ENCODE data around the gene FIZ1.

The FIZ1 gene

GRCh38 chr19:55546822-55547614 lies 52.3 kb downstream of the FIZ1 start:
- DNase-seq (ENCODE audit: extremely low spot score): no peak
- CTCF ChIA-PET: interaction anchor here (1.5 to 1.9 kb wide), 2 partner anchors 59 to 80 kb away, joined by 3 to 5 read pairs; no protein-coding TSS in a partner anchor
- POLR2A ChIA-PET: no interaction called here
- TF ChIP-seq, protein P1, sequence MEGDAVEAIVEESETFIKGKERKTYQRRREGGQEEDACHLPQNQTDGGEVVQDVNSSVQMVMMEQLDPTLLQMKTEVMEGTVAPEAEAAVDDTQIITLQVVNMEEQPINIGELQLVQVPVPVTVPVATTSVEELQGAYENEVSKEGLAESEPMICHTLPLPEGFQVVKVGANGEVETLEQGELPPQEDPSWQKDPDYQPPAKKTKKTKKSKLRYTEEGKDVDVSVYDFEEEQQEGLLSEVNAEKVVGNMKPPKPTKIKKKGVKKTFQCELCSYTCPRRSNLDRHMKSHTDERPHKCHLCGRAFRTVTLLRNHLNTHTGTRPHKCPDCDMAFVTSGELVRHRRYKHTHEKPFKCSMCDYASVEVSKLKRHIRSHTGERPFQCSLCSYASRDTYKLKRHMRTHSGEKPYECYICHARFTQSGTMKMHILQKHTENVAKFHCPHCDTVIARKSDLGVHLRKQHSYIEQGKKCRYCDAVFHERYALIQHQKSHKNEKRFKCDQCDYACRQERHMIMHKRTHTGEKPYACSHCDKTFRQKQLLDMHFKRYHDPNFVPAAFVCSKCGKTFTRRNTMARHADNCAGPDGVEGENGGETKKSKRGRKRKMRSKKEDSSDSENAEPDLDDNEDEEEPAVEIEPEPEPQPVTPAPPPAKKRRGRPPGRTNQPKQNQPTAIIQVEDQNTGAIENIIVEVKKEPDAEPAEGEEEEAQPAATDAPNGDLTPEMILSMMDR (IDR thresholded peaks at IDR 0.05; ENCODE audit: control extremely low read depth, extremely low read depth, low read depth, missing control alignments): no peak

DNA sequence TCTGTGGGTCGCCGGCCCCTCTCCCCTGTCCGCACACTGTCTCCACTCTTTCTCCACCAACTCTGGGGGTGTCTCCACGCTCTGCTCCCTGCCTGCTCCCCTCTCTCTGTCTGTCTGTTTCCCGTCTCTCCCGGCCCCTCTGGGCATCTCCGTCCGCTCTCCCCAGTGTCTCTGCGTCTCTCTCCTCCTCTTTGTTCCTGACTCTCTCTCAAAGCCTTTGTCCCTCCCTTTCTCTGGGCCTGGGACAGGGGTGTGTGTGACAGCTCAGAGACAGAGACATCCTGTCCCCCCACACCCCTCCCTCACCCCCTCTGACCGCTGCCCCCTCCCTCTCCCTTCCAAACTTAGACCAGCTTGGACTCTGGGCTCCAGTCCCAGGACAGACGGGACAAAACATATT lies 53.3 kb downstream of the FIZ1 start:
- POLR2A ChIA-PET: no interaction called here
- CTCF ChIA-PET: no interaction called here
- TF ChIP-seq, protein P1 (IDR thresholded peaks at IDR 0.05; ENCODE audit: control extremely low read depth, extremely low read depth, low read depth, missing control alignments): no peak
- DNase-seq (ENCODE audit: extremely low spot score): no peak

DNA sequence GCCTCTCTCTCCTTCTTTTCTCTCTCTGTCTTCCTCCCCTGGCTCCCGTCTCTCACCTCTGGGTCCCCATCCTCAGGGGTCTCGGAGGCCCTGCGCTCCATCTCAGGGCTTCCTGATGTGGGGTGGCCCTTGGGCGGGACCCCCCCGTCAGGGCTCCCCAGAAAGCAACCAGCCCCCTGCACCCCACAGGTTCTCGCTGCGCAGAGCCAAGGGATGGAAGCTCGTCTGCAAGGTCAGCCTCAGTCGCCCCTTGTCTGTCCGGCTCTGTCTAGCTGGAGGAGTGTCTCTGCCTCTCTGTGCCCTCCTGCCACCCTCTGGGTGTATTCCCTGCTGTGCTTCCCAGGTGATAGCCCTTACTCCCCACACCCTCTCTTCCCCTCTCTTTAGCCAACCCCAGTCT lies 53.9 kb downstream of the FIZ1 start, which contains the start of gene SBK3:
TSS of gene SBK3 (minus strand) at position 101 of the 400 bp plus-strand sequence. CDS start at position 101, 0 bp downstream.
- TF ChIP-seq, protein P1 (IDR thresholded peaks at IDR 0.05; ENCODE audit: control extremely low read depth, extremely low read depth, low read depth, missing control alignments): no peak
- POLR2A ChIA-PET: no interaction called here
- DNase-seq (ENCODE audit: extremely low spot score): no peak
- CTCF ChIA-PET: no interaction called here

GRCh38 chr19:55544776-55545439 lies 54.4 kb downstream of the FIZ1 start:
- POLR2A ChIA-PET: no interaction called here
- no peak for DNase-seq (ENCODE audit: extremely low spot score)
- TF ChIP-seq, protein P1 (IDR thresholded peaks at IDR 0.05; ENCODE audit: control extremely low read depth, extremely low read depth, low read depth, missing control alignments): no peak
- CTCF ChIA-PET: no interaction called here

DNA sequence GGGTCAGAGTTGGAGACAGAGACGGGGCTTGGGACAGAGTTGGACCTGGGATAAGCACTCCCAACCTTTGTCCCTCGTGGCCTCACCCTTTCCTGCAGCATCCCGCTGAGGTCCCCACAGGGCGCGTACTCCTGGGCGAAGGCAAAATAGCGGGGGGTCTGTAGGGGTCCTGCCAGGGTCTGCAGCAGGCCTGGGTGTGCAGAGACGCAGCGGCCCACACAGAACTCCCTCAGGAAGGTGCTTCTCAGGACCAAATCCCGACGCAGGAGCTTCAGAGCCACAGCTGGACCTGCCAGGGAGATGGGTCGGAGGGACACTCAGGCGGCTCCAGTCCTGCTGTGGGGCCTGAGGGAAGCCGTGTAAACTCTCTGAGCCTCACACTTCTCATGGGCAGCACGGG lies 55.3 kb downstream of the FIZ1 start:
- CTCF ChIA-PET: no interaction called here
- POLR2A ChIA-PET: no interaction called here
- TF ChIP-seq, protein P1 (IDR thresholded peaks at IDR 0.05; ENCODE audit: control extremely low read depth, extremely low read depth, low read depth, missing control alignments): no peak
- no peak for DNase-seq (ENCODE audit: extremely low spot score)

DNA sequence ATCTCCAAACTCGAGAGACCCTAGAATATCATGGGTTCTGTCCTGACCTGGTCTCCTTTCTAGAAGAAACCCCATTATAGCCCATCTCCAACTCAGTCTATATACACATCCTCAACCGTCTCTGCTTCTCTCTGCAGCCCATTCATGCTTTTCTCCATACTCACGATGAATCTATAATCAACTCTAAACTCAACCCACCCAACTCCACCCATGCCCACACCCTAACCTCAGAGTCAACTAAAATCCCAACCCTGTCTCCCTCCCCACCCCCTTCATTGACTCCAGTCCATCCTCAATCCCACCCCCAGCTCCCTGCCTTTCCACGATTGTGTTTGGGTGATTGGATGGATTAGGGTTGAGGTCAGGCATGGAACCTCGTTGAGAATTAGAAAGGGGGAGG lies 55.8 kb downstream of the FIZ1 start:
- CTCF ChIA-PET: no interaction called here
- TF ChIP-seq, protein P1 (IDR thresholded peaks at IDR 0.05; ENCODE audit: control extremely low read depth, extremely low read depth, low read depth, missing control alignments): no peak
- DNase-seq (ENCODE audit: extremely low spot score): no peak
- POLR2A ChIA-PET: no interaction called here

Data from GM10248 (cell line).